H1 (cell line): ENCODE measurements around the gene PCIF1. TPM values are rescaled to one million over a fixed set of nuclear protein-coding genes. Genes with fewer than 3 reads are reported as not detected.

ENCODE experiments used
- CTCF ChIA-PET: fragments of 300-600 bp; sonication (Branson Sonifier 250); formaldehyde crosslinking; loops from one replicate; lab custom pipeline; 2021; ENCODE audit not compliant: partially characterized antibody; lab: Charles Lee
- POLR2A ChIA-PET: fragments of 300-600 bp; sonication (Branson Sonifier 250); formaldehyde crosslinking; loops from one replicate; lab custom pipeline; 2021; ENCODE audit warnings: inconsistent platforms; ENCODE audit not compliant: partially characterized antibody; lab: Charles Lee
- DNase-seq, 2 experiments: peaks; one replicate each; pipeline versions ENCODE4 v3.0.0 to v3.0.0-alpha.2; 2010 to 2022; ENCODE audit warnings: low spot score in 2 of 2, low read depth in 1 of 2, mixed read lengths in 1 of 2
- FAIRE-seq: peaks from 2 replicates; lab custom pipeline; 2011; peaks lifted over from hg19 to GRCh38; lab: Jason Lieb, UNC
- H2AFZ ChIP-seq: 2 replicates; pipeline ENCODE4 v1.8.1; 2012; ENCODE audit warnings: low read length, inconsistent platforms
- H2AK5ac ChIP-seq: 2 replicates; pipeline ENCODE4 v1.6.1; 2013; ENCODE audit warnings: low read depth, low read length
- H2BK120ac ChIP-seq: replicated peaks from 2 replicates; pipeline ENCODE3; 2013; ENCODE audit warnings: low read depth, low read length, inconsistent platforms
- H2BK12ac ChIP-seq: 2 replicates; pipeline ENCODE4 v1.6.1; 2013; ENCODE audit warnings: low read depth, low read length
- H2BK15ac ChIP-seq: 2 replicates; pipeline ENCODE4 v1.6.1; 2013; ENCODE audit warnings: low read length
- H2BK20ac ChIP-seq: 2 replicates; pipeline ENCODE4 v1.6.1; 2013; ENCODE audit warnings: low read length
- H2BK5ac ChIP-seq: 2 replicates; pipeline ENCODE4 v1.6.1; 2013; ENCODE audit warnings: low read depth, low read length
- H3K14ac ChIP-seq: 2 replicates; pipeline ENCODE4 v1.6.1; 2013; ENCODE audit warnings: inconsistent platforms; ENCODE audit not compliant: insufficient read length
- H3K18ac ChIP-seq: 2 replicates; pipeline ENCODE4 v1.6.1; 2013; ENCODE audit warnings: low read length; ENCODE audit errors: extremely low read depth
- H3K23ac ChIP-seq: 2 replicates; pipeline ENCODE4 v1.6.1; 2013; ENCODE audit warnings: inconsistent platforms; ENCODE audit not compliant: insufficient read length
- H3K23me2 ChIP-seq: 2 replicates; pipeline ENCODE4 v1.6.1; 2013; ENCODE audit warnings: low read depth, low read length
- H3K27ac ChIP-seq: 2 replicates; pipeline ENCODE4 v1.6.1; 2011; ENCODE audit warnings: low read depth, low read length, inconsistent platforms
- H3K27me3 ChIP-seq, 4 experiments: replicated peaks in 1 of 4; 1 replicate in 1 of 4; 2 replicates in 3 of 4; pipeline versions ENCODE4 v1.6.1 to v1.8.1; 2011 to 2013; ENCODE audit warnings: low read length in 3 of 4, mild to moderate bottlenecking in 3 of 4, inconsistent platforms in 2 of 4, mixed read lengths in 2 of 4, moderate library complexity in 1 of 4; ENCODE audit not compliant: control insufficient read depth in 3 of 4, insufficient read depth in 3 of 4; ENCODE audit errors: extremely low read depth in 1 of 4
- H3K36me3 ChIP-seq, 4 experiments: 2 replicates each; pipeline versions ENCODE4 v1.6.1 to v1.8.1; 2011 to 2013; ENCODE audit warnings: mild to moderate bottlenecking in 4 of 4, low read length in 3 of 4, moderate library complexity in 2 of 4, control low read depth in 1 of 4, inconsistent platforms in 1 of 4; ENCODE audit not compliant: insufficient read depth in 4 of 4, control insufficient read depth in 2 of 4
- H3K4ac ChIP-seq: replicated peaks from 2 replicates; pipeline ENCODE3; 2013; ENCODE audit warnings: low read length, low read depth, mixed read lengths, inconsistent platforms; ENCODE audit not compliant: insufficient read length
- H3K4me1 ChIP-seq, 4 experiments: replicated peaks in 1 of 4; 1 replicate in 1 of 4; 2 replicates in 3 of 4; pipeline versions ENCODE4 v1.6.1 to v1.8.1; 2011 to 2013; ENCODE audit warnings: low read length in 3 of 4, inconsistent platforms in 2 of 4, mixed read lengths in 1 of 4; ENCODE audit not compliant: insufficient read depth in 4 of 4, control insufficient read depth in 3 of 4
- H3K4me2 ChIP-seq, 2 experiments: 2 replicates each; pipeline versions ENCODE4 v1.6.1 to v1.8.1; 2011 to 2013; ENCODE audit warnings: low read depth in 2 of 2, low read length in 2 of 2, control low read depth in 1 of 2, inconsistent platforms in 1 of 2, mild to moderate bottlenecking in 1 of 2; ENCODE audit not compliant: insufficient read depth in 1 of 2
- H3K4me3 ChIP-seq, 4 experiments: fragments of 200-600, 300-600 bp in 1 of 4; sonication (generic), shearing (Covaris generic), sonication (Bioruptor Twin) in 1 of 4; 2 replicates each; pipeline versions ENCODE4 v1.5.1 to v1.8.1; 2011 to 2016; ENCODE audit warnings: low read length in 4 of 4, low read depth in 3 of 4, control low read depth in 2 of 4, inconsistent platforms in 2 of 4, mild to moderate bottlenecking in 2 of 4, mixed read lengths in 1 of 4, moderate library complexity in 1 of 4; ENCODE audit not compliant: insufficient read depth in 2 of 4; ENCODE audit errors: extremely low read depth in 1 of 4
- H3K56ac ChIP-seq: replicated peaks from 2 replicates; pipeline ENCODE3; 2013; ENCODE audit warnings: low read depth, mild to moderate bottlenecking, mixed read lengths, low read length, inconsistent platforms; ENCODE audit not compliant: insufficient read length
- H3K79me1 ChIP-seq: 2 replicates; pipeline ENCODE4 v1.6.1; 2013; ENCODE audit warnings: low read depth, low read length, control low read depth
- H3K79me2 ChIP-seq, 2 experiments: 2 replicates each; pipeline versions ENCODE4 v1.6.1 to v1.8.1; 2012 to 2013; ENCODE audit warnings: low read length in 2 of 2, mild to moderate bottlenecking in 2 of 2, inconsistent platforms in 1 of 2; ENCODE audit not compliant: insufficient read depth in 2 of 2, control insufficient read depth in 1 of 2
- H3K9ac ChIP-seq, 4 experiments: replicated peaks in 1 of 4; 1 replicate in 1 of 4; 2 replicates in 3 of 4; pipeline versions ENCODE4 v1.6.1 to v1.8.1; 2011 to 2013; ENCODE audit warnings: low read depth in 3 of 4, low read length in 3 of 4, control low read depth in 2 of 4, mild to moderate bottlenecking in 2 of 4, moderate library complexity in 2 of 4, inconsistent platforms in 1 of 4; ENCODE audit errors: extremely low read depth in 1 of 4
- H3K9me3 ChIP-seq, 2 experiments: 2 replicates each; pipeline versions ENCODE4 v1.6.1 to v1.8.1; 2012 to 2013; ENCODE audit warnings: mild to moderate bottlenecking in 2 of 2, moderate library complexity in 2 of 2, control low read depth in 1 of 2, inconsistent platforms in 1 of 2, low read depth in 1 of 2, low read length in 1 of 2, mixed read lengths in 1 of 2; ENCODE audit not compliant: insufficient read depth in 2 of 2
- H4K20me1 ChIP-seq, 2 experiments: replicated peaks in 1 of 2; 2 replicates each; pipeline versions ENCODE3 to v1.8.1; 2011 to 2013; ENCODE audit warnings: inconsistent platforms in 2 of 2, low read length in 2 of 2, mild to moderate bottlenecking in 1 of 2; ENCODE audit not compliant: insufficient read depth in 2 of 2, control insufficient read depth in 1 of 2
- H4K5ac ChIP-seq: 2 replicates; pipeline ENCODE4 v1.6.1; 2013; ENCODE audit warnings: low read length, low read depth, mixed read lengths, inconsistent platforms; ENCODE audit not compliant: insufficient read length
- H4K8ac ChIP-seq: 2 replicates; pipeline ENCODE4 v1.8.0; 2013; ENCODE audit warnings: mild to moderate bottlenecking, moderate library complexity, low read length, inconsistent platforms; ENCODE audit not compliant: insufficient read depth; ENCODE audit errors: extremely low read depth
- H4K91ac ChIP-seq: replicated peaks from 2 replicates; pipeline ENCODE3; 2013; ENCODE audit warnings: low read length, mixed read lengths, inconsistent platforms; ENCODE audit not compliant: insufficient read length
- CTCF ChIP-seq, 3 experiments: IDR thresholded peaks; 1 replicate in 2 of 3; 2 replicates in 1 of 3; pipeline versions ENCODE4 v1.5.1 to v1.6.1; 2011; ENCODE audit warnings: low read length in 3 of 3, mild to moderate bottlenecking in 3 of 3, inconsistent platforms in 2 of 3, low read depth in 1 of 3, moderate library complexity in 1 of 3; ENCODE audit not compliant: insufficient read depth in 1 of 3; ENCODE audit errors: control extremely low read depth in 1 of 3
- FOSL1 ChIP-seq: IDR thresholded peaks from 2 replicates; pipeline ENCODE4 v1.6.1; 2011; ENCODE audit warnings: mild to moderate bottlenecking, low read depth, low read length, moderate library complexity; ENCODE audit not compliant: insufficient read depth
- NRF1 ChIP-seq: IDR thresholded peaks from 2 replicates; pipeline ENCODE4 v1.6.1; 2011; ENCODE audit warnings: mild to moderate bottlenecking, low read depth, low read length, improper control_type of control experiment
- WGBS, 2 experiments: shearing (Covaris generic) in 1 of 2; methylation state at CpG; one replicate each; pipeline versions ENCODE4 v1.1.6 to v1.1.7; 2013 to 2015; ENCODE audit warnings: low lambda C conversion rate in 2 of 2, mixed read lengths in 2 of 2, inconsistent platforms in 1 of 2, low coverage in 1 of 2, missing lambda C conversion rate in 1 of 2; ENCODE audit not compliant: insufficient replicate concordance in 2 of 2, insufficient coverage in 1 of 2, insufficient read length in 1 of 2; ENCODE audit errors: extremely low coverage in 1 of 2, missing lambda C conversion rate in 1 of 2; 5-methylcytosine and 5-hydroxymethylcytosine counted together
- polyA plus RNA-seq, 7 experiments: library from polyadenylated mRNA; depleted of rRNA in 3 of 7; stranded (reverse) in 5 of 7; unstranded in 2 of 7; fragments of >200 nt in 5 of 7; fragments of 200-250 nt in 2 of 7; gene quantifications; 1 replicate in 5 of 7; 2 replicates in 1 of 7; 4 replicates in 1 of 7; pipeline versions ENCODE4 v1.2.1 to v1.2.3, GENCODE V29; 2011 to 2013; ENCODE audit warnings: missing spikeins in 2 of 7, mixed read lengths in 2 of 7
- total RNA-seq: library from RNA; stranded (reverse); fragmentation: NEBNext Ultra II Directional; extraction: Animal tissue kit (Norgen Biotek cat#: 25700); gene quantifications from 2 replicates; pipeline ENCODE4 v1.2.1, GENCODE V29; 2021

PCIF1 gene
- total and polyA plus RNA-seq, 2 of the 8 experiments (the other 6 are each of a cell fraction or from before 2014, with no cell fraction given), result 30.3 to 30.6 TPM

GRCh38 chr20:45964006-45964400, 29.5 kb downstream of the PCIF1 start:
- no peak overlapping the region for H2BK5ac ChIP-seq
- no peak overlapping the region for H3K4me2 ChIP-seq
- no peak for DNase-seq
- H2BK20ac ChIP-seq, result no peak overlapping the region
- no peaks in the 10 kb centered on the region for H3K23me2 ChIP-seq
- H3K4me1 ChIP-seq, result no peaks in the 10 kb centered on the region
- POLR2A ChIA-PET, result interaction anchor here (1.9 to 16.7 kb wide), 3 partner anchors 16 to 66 kb away, joined by 5 to 238 read pairs (median 22); partner anchors contain the start of gene PCIF1
- no peaks in the 10 kb centered on the region for H3K79me2 ChIP-seq
- no peak overlapping the region for H3K9ac ChIP-seq
- H2AK5ac ChIP-seq, result no peak overlapping the region
- H2BK15ac ChIP-seq, result no peak overlapping the region
- H3K56ac ChIP-seq, result no peak overlapping the region
- no peak overlapping the region for H4K91ac ChIP-seq
- CTCF ChIA-PET, result interaction anchor here (1.0 to 9.7 kb wide), 7 partner anchors 7 to 139 kb away, joined by 3 to 82 read pairs (median 9); partner anchors contain the start of gene ZNF335
- H3K79me1 ChIP-seq, result no peaks in the 10 kb centered on the region
- no peak overlapping the region; the same call in 1 of the 2 replicates for H3K27ac ChIP-seq
- 90% methylated on average over 9 of the region's 9 CpGs; no CpG with 5 or more reads in 1 of the 2 experiments for WGBS, 2 experiments
- H2AFZ ChIP-seq, result no peak overlapping the region
- no peak overlapping the region for H3K18ac ChIP-seq
- H4K8ac ChIP-seq, result no peak overlapping the region
- no peak overlapping the region for H3K4me3 ChIP-seq
- peaks cover 14 to 51% (median 35%) of the 10 kb centered on the region in 4 experiments for H3K36me3 ChIP-seq
- no peaks in the 10 kb centered on the region for H3K9me3 ChIP-seq
- H4K20me1 ChIP-seq, result peaks cover 2 to 4% of the 10 kb centered on the region in 2 experiments
- H3K23ac ChIP-seq, result no peak overlapping the region
- H2BK12ac ChIP-seq, result no peak overlapping the region
- no peak overlapping the region for H4K5ac ChIP-seq
- no peaks in the 10 kb centered on the region for H3K27me3 ChIP-seq
- FAIRE-seq, result no peak
- no peak overlapping the region for H3K14ac ChIP-seq
- no peak overlapping the region for H2BK120ac ChIP-seq
- no peak overlapping the region for H3K4ac ChIP-seq
- no peak for TF ChIP-seq FOSL1
- TF ChIP-seq NRF1, result no peak
- TF ChIP-seq CTCF (IDR thresholded peaks at IDR 0.05; ENCODE audit: control extremely low read depth in 1 of 3, insufficient read depth in 1 of 3, low read depth in 1 of 3, low read length in 3 of 3), result no peak
